Breast epithelium (tissue), 4 donors: ENCODE data around the gene DUSP6. TPM values are rescaled to one million over a fixed set of nuclear protein-coding genes. Genes with fewer than 3 reads are reported as not detected.

Source experiments
- DNase-seq, 2 donors: peaks; one replicate each; pipeline ENCODE4 v3.0.0-alpha.2; 2019; ENCODE audit warnings: low spot score in 2 of 2
- H3K27ac ChIP-seq, 2 donors: fragments of 200-600 bp; sonication (generic) in 1 of 2; one replicate each; pipeline ENCODE4 v1.5.1; 2016 to 2019; ENCODE audit warnings: mild to moderate bottlenecking in 1 of 2
- H3K27me3 ChIP-seq, 2 donors: fragments of 200-600 bp; sonication (generic) in 1 of 2; one replicate each; pipeline versions ENCODE4 v1.5.1 to v1.6.0; 2017 to 2019; ENCODE audit warnings: control low read depth in 1 of 2, mild to moderate bottlenecking in 1 of 2
- H3K36me3 ChIP-seq: fragments of 200-600 bp; one replicate; pipeline ENCODE4 v1.5.1; 2019
- H3K4me1 ChIP-seq, 2 donors: fragments of 200-600 bp; sonication (generic); one replicate each; pipeline ENCODE4 v1.5.1; 2016 to 2019; ENCODE audit warnings: control low read depth in 1 of 2
- H3K4me3 ChIP-seq, 3 donors: fragments of 200-600 bp; sonication (generic); 1 replicate in 2 of 3; 2 replicates in 1 of 3; pipeline ENCODE4 v1.5.1; 2016 to 2019; ENCODE audit warnings: mild to moderate bottlenecking in 3 of 3, moderate library complexity in 2 of 3
- H3K9me3 ChIP-seq, 2 donors: fragments of 200-600 bp; sonication (generic) in 1 of 2; one replicate each; pipeline ENCODE4 v1.5.1; 2016 to 2019; ENCODE audit warnings: control low read depth in 1 of 2
- POLR2A ChIP-seq: fragments of 450-650 bp; IDR thresholded peaks from one replicate; pipeline ENCODE4 v1.6.1; 2016; ENCODE audit warnings: antibody characterized with exemption, mild to moderate bottlenecking, moderate library complexity
- POLR2AphosphoS5 ChIP-seq, 3 donors: sonication (generic); formaldehyde crosslinking; IDR thresholded peaks; one replicate each; pipeline ENCODE4 v1.6.1; 2017; ENCODE audit warnings: antibody characterized with exemption in 3 of 3
- intact Hi-C: fragments of 100-400 bp; cut with DNase I; formaldehyde crosslinking; loops from one replicate; pipeline ENCODE4 v1.15.1; 2023; ENCODE audit warnings: low total_unique reads
- total RNA-seq, 3 donors: library from RNA; depleted of rRNA; stranded (reverse); fragments of >200 nt; gene quantifications; one replicate each; pipeline ENCODE4 v1.1.0, GENCODE V29; 2016
- TF ChIP-seq, protein P1 (sequence below), 3 donors: fragments of 450-650 bp; IDR thresholded peaks; one replicate each; pipeline ENCODE4 v1.5.1; 2016 to 2017; ENCODE audit warnings: antibody characterized with exemption in 3 of 3, mild to moderate bottlenecking in 3 of 3, moderate library complexity in 3 of 3

The DUSP6 gene
- total RNA-seq, 3 donors from 2014 or later, result 53.8 to 97.5 (median 88.8) TPM

DNA sequence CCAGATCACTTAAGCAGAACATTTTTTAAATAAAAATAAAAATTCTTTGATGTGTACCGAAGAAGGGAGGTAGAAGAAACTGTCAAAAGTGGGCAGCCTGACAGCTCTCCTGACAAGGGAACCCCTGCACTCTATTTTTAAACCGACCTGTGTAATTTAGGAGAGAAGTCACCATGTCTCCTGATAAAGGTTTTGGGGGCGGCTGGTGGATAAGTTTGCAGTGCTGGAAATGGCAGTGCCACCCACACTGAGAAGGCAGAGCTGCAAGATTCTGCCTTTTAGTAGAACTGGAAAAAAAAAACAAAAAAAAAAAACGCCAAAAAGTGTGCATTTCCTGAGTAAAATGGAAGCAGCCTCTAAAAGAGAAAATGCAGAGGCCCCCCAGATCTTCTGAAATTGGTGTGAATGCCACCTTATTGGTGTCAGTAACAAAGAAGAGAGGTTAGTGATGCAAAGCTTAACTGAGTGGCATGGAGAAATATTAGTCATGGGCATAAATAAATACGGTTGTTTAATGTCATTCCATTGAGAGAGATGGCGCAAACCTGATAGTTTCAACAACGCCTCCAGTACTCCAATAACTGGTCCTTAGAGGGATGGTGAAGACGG is 24.7 kb downstream of the DUSP6 start:
- no peak for TF ChIP-seq POLR2A
- TF ChIP-seq, protein P1, sequence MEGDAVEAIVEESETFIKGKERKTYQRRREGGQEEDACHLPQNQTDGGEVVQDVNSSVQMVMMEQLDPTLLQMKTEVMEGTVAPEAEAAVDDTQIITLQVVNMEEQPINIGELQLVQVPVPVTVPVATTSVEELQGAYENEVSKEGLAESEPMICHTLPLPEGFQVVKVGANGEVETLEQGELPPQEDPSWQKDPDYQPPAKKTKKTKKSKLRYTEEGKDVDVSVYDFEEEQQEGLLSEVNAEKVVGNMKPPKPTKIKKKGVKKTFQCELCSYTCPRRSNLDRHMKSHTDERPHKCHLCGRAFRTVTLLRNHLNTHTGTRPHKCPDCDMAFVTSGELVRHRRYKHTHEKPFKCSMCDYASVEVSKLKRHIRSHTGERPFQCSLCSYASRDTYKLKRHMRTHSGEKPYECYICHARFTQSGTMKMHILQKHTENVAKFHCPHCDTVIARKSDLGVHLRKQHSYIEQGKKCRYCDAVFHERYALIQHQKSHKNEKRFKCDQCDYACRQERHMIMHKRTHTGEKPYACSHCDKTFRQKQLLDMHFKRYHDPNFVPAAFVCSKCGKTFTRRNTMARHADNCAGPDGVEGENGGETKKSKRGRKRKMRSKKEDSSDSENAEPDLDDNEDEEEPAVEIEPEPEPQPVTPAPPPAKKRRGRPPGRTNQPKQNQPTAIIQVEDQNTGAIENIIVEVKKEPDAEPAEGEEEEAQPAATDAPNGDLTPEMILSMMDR (IDR thresholded peaks at IDR 0.05), result no peak
- TF ChIP-seq POLR2AphosphoS5 (IDR thresholded peaks at IDR 0.05), result no peak
- Histone ChIP-seq H3K36me3 (no peaks in the 10 kb centered on the region), H3K27ac (no peak overlapping the region), H3K9me3 (no peaks in the 10 kb centered on the region), H3K27me3 (no peaks in the 10 kb centered on the region), H3K4me3 (no peak overlapping the region), H3K4me1 (no peaks in the 10 kb centered on the region)
- intact Hi-C loops, result loop anchor here (5.0 kb wide), 1 partner anchor 170 kb away; no protein-coding TSS in a partner anchor
- DNase-seq, result no peak

DNA sequence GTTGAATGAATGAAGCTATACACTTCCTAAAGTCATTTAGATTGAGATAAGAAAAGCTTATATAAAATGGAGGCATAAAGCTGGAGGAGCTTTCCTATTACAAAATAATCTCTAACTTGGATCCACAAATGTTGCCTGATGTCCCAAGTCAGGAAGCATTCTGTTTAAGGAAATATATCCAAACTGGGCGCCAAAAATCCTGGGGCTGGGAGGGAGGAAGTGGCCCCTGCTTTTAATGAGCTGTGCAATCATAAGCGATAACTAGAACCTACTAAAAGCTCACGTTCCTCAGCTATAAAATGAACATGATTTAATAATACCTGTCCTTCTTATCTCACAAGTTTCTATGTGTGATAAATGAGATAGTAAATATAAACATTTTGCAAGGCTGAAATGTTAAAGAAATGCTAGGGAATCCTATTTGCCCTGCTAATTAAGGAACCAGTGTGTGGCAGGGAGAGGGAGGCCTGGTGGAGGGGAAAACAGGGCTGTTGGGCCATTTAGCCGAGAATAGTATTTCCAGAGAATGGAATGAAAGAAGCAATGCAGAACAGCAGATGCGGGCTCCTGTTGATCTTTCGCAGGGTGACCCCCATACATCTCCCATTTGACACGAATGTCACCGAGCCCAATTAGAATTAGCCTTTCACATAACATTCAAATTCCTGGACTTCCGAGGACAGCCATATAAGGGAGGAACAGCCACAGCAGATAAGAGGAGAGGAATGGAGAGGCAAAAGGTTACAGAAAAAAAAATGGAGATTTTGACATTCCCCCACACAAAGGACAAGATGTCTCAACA is 25.9 kb downstream of the DUSP6 start:
- Histone ChIP-seq H3K4me1 (no peaks in the 10 kb centered on the region), H3K27me3 (no peaks in the 10 kb centered on the region), H3K36me3 (no peaks in the 10 kb centered on the region), H3K27ac (no peak overlapping the region), H3K4me3 (no peak overlapping the region), H3K9me3 (no peaks in the 10 kb centered on the region)
- no peak for DNase-seq
- TF ChIP-seq POLR2AphosphoS5 (IDR thresholded peaks at IDR 0.05), result no peak
- TF ChIP-seq, protein P1 (IDR thresholded peaks at IDR 0.05), result no peak
- intact Hi-C loops, result loop anchor here (5.0 kb wide), 1 partner anchor 171 kb away; no protein-coding TSS in a partner anchor

DNA sequence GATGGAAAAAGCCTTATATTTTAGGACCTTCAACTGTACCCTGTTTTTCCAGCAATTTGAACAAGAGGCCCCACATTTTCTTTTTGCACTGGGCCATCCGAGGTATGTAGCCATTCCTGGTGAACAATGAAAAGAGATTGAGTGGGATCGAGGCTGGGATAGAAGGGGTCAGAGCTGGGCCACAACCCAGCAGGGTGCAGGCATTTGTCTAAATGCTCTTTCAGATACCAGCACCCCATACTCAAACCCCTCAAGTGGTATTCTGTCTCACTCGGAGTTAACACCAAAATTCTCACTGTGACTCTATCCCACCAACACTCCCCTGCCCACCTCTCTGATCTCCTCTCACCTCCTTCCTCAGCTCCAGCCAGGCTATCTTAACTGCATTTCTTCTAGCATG is 26.8 kb downstream of the DUSP6 start:
- DNase-seq, result no peak
- intact Hi-C loops, result loop anchor here (5.0 kb wide), 1 partner anchor 172 kb away; no protein-coding TSS in a partner anchor
- no peaks in the 10 kb centered on the region for H3K4me1 ChIP-seq
- H3K36me3 ChIP-seq, result no peaks in the 10 kb centered on the region
- no peaks in the 10 kb centered on the region for H3K9me3 ChIP-seq
- no peak overlapping the region for H3K4me3 ChIP-seq
- no peaks in the 10 kb centered on the region for H3K27me3 ChIP-seq
- no peak overlapping the region for H3K27ac ChIP-seq
- no peak for TF ChIP-seq POLR2A
- TF ChIP-seq POLR2AphosphoS5 (IDR thresholded peaks at IDR 0.05), result no peak
- TF ChIP-seq, protein P1 (IDR thresholded peaks at IDR 0.05), result no peak

DNA sequence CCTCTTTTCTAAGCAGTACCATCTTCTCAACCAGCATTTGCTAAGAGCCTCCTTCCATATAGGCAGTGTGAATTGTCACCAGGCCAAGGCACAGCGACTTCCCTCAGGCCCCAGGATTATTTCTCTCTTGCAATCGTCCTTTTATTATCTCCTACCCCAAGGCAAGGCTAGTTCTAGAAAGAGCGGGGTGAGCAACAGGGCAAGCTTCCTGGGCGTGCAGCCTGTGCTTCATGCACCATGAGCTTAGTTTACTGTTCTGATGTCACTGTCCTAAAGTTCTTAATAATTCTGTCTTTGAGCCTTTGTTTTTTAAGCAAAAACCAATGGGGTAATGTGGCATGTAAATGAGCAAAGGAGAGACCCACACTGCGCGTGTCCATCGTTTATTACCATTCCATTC is 27.9 kb downstream of the DUSP6 start:
- intact Hi-C loops, result no loop called here
- H3K27ac ChIP-seq, result no peak overlapping the region
- no peak for DNase-seq

More for the DNA sequence above, 27.9 kb downstream of the DUSP6 start:
- TF ChIP-seq POLR2A, result no peak
- TF ChIP-seq, protein P1 (IDR thresholded peaks at IDR 0.05), result no peak
- no peak for TF ChIP-seq POLR2AphosphoS5 (IDR thresholded peaks at IDR 0.05)
- Histone ChIP-seq H3K36me3 (no peaks in the 10 kb centered on the region), H3K4me3 (no peak overlapping the region), H3K4me1 (no peaks in the 10 kb centered on the region), H3K27me3 (no peaks in the 10 kb centered on the region), H3K9me3 (no peaks in the 10 kb centered on the region)
